Fibroblast of villous mesenchyme (primary cell): ENCODE data around the gene CCL23. TPM values are rescaled to one million over a fixed set of nuclear protein-coding genes. Genes with fewer than 3 reads are reported as not detected.

Source experiments
- DNase-seq: peaks from one replicate; pipeline ENCODE4 v3.0.0-alpha.2; 2010; ENCODE audit warnings: low read depth
- H3K4me3 ChIP-seq: 2 replicates; pipeline ENCODE4 v1.5.1; 2011; ENCODE audit warnings: low read depth, mild to moderate bottlenecking, low read length
- total RNA-seq: library from RNA; depleted of rRNA; stranded (reverse); fragments of >200 nt; gene quantifications from 2 replicates; pipeline ENCODE4 v1.2.3, GENCODE V29; 2012
- TF ChIP-seq, protein P1 (sequence below): IDR thresholded peaks from 2 replicates; pipeline ENCODE4 v1.5.1; 2012; ENCODE audit warnings: low read depth, mild to moderate bottlenecking, low read length; ENCODE audit not compliant: insufficient read depth

The CCL23 gene
- total RNA-seq, 1 donor = not detected

GRCh38 chr17:35982409-35983191 lies 35.2 kb downstream of the CCL23 start:
- DNase-seq = no peak
- TF ChIP-seq, protein P1, sequence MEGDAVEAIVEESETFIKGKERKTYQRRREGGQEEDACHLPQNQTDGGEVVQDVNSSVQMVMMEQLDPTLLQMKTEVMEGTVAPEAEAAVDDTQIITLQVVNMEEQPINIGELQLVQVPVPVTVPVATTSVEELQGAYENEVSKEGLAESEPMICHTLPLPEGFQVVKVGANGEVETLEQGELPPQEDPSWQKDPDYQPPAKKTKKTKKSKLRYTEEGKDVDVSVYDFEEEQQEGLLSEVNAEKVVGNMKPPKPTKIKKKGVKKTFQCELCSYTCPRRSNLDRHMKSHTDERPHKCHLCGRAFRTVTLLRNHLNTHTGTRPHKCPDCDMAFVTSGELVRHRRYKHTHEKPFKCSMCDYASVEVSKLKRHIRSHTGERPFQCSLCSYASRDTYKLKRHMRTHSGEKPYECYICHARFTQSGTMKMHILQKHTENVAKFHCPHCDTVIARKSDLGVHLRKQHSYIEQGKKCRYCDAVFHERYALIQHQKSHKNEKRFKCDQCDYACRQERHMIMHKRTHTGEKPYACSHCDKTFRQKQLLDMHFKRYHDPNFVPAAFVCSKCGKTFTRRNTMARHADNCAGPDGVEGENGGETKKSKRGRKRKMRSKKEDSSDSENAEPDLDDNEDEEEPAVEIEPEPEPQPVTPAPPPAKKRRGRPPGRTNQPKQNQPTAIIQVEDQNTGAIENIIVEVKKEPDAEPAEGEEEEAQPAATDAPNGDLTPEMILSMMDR = no peak
- no peak overlapping the region for H3K4me3 ChIP-seq

DNA sequence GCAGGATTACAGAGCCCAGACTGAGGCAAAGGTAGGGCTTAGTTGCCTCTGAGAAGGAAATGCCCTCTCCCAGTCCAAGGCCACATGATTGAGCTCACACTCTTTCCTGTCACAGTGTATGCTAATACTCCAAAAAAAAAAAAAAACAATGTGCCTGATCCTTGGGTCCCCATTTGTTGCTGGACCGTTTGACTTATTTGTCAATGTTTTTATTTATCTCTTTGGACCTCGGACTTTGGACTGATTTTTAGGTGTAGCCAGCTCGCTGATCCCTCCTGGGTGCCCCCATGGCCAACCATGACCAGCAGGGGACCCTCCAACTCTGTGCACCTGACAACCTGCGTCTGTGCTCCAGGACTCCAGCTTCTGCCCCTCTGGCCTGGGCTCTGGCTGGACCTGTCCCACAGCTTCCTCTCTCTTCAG lies 35.9 kb downstream of the CCL23 start:
- no peak overlapping the region for H3K4me3 ChIP-seq
- TF ChIP-seq, protein P1 = no peak
- no peak for DNase-seq

GRCh38 chr17:35981246-35981645 lies 36.5 kb downstream of the CCL23 start, which contains the start of gene CCL16:
Gene CCL16 (minus strand): TSS chr17:35981497. CDS start chr17:35981420, 77 bp downstream.
- no peak within 1 kb of the TSS for H3K4me3 ChIP-seq
- TF ChIP-seq, protein P1 = no peak
- DNase-seq = no peak

- TF ChIP-seq, protein P1 = no peak
- H3K4me3 ChIP-seq = no peak overlapping the region
- no peak for DNase-seq
Measured at GRCh38 chr17:35978346-35978745, 39.4 kb downstream of the CCL23 start.

DNA sequence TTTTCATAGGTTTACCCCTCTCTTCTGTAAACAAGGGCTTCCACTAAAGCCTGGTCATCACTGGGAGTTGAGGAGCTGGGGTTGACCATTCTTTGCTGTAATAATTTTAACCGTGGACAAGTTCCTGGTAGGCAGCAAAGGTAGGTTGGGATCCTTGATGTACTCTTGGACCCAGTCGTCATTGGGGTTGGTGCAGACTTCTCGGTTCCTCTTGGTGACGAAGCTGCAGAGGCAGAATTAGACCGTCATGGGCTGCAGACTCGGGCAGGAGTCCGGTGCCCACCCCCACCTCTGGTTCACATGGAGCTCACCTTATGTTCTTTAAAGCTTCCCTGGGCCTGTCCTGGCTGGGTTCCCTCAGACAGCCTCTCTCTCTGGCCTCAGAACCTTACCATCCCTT lies 40.3 kb downstream of the CCL23 start:
- DNase-seq = no peak
- no peak overlapping the region for H3K4me3 ChIP-seq
- TF ChIP-seq, protein P1 = no peak

- TF ChIP-seq, protein P1 = no peak
- H3K4me3 ChIP-seq = no peak overlapping the region
- DNase-seq = no peak
Measured at GRCh38 chr17:35973333-35974260, 44.2 kb downstream of the CCL23 start.
